GM15510 (cell line): Measurements from ENCODE around the gene GUCY1A2.

Experiments used
- POLR2A ChIP-seq: IDR thresholded peaks from 3 replicates; pipeline ENCODE4 v1.6.1; 2011; ENCODE audit warnings: borderline replicate concordance; ENCODE audit not compliant: insufficient read length; ENCODE audit errors: extremely low read depth

The GUCY1A2 gene

GRCh38 chr11:106920899-106921509 lies 97.3 kb downstream of the GUCY1A2 start:
- TF ChIP-seq POLR2A: no peak

- TF ChIP-seq POLR2A: no peak
Observed at GRCh38 chr11:106917973-106918372, 100.3 kb downstream of the GUCY1A2 start.

- TF ChIP-seq POLR2A: no peak
Observed at GRCh38 chr11:106914409-106914808, 103.9 kb downstream of the GUCY1A2 start.

- TF ChIP-seq POLR2A: no peak
Observed at GRCh38 chr11:106913141-106913540, 105.1 kb downstream of the GUCY1A2 start.

- no peak for TF ChIP-seq POLR2A
Observed at GRCh38 chr11:106904826-106905225, 113.5 kb downstream of the GUCY1A2 start.

- TF ChIP-seq POLR2A: no peak
Observed at GRCh38 chr11:106889718-106890117, 128.6 kb downstream of the GUCY1A2 start.

- no peak for TF ChIP-seq POLR2A
Observed at GRCh38 chr11:106888386-106888785, 129.9 kb downstream of the GUCY1A2 start.

- no peak for TF ChIP-seq POLR2A
Observed at GRCh38 chr11:106879832-106880546, 138.3 kb downstream of the GUCY1A2 start.

GRCh38 chr11:106879029-106879428 lies 139.2 kb downstream of the GUCY1A2 start:
- no peak for TF ChIP-seq POLR2A

- no peak for TF ChIP-seq POLR2A
Observed at GRCh38 chr11:106875013-106875412, 143.3 kb downstream of the GUCY1A2 start.

- TF ChIP-seq POLR2A: no peak
Observed at GRCh38 chr11:106872246-106872645, 146.0 kb downstream of the GUCY1A2 start.

GRCh38 chr11:106858200-106858599 lies 160.1 kb downstream of the GUCY1A2 start:
- TF ChIP-seq POLR2A: no peak

GRCh38 chr11:106856566-106856965 lies 161.7 kb downstream of the GUCY1A2 start:
- no peak for TF ChIP-seq POLR2A

- no peak for TF ChIP-seq POLR2A
Observed at GRCh38 chr11:106854429-106854828, 163.8 kb downstream of the GUCY1A2 start.

- TF ChIP-seq POLR2A: no peak
Observed at GRCh38 chr11:106853850-106854401, 164.3 kb downstream of the GUCY1A2 start.

GRCh38 chr11:106852779-106853178 lies 165.5 kb downstream of the GUCY1A2 start:
- TF ChIP-seq POLR2A: no peak
